ENCODE results near the gene NUP93.
"Not testable (repeated sequence)": the region's sequence is repeated elsewhere in the genome, so short reads cannot be mapped to it uniquely, and the experiment has no call there.

Gene NUP93

DNA sequence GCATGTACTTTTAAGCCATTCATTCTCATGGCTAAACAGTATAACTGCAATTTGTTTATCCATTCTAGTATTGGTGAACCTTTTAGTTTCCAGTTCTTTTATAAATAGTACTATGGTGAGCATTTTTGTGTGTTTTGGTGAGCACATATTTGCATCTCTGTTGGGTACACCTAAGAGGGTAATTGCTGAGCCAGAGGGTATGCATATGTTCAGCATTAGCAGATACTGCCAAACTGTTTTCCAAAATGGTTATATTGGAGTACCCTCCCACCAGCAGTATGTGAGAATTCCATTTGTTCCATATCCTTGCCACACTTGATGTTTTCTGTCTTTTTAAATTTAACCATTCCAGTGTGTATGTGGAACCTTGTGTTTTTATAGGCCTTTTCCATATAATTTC lies 81.0 kb downstream of the NUP93 start:
- POLR2A ChIA-PET: no interaction called here
- peaks cover 0 to 12% of the 10 kb centered on the region in 2 experiments; a peak in 2 of 3 replicates for H3K36me3 ChIP-seq (ENCODE audit: control insufficient read depth in 2 of 2, insufficient read depth in 1 of 2, low read length in 2 of 2)
- H3K4me1 ChIP-seq (ENCODE audit: control insufficient read depth, insufficient read depth, low read length): peaks cover 3% of the 10 kb centered on the region; the same call in 1 of the 2 replicates

DNA sequence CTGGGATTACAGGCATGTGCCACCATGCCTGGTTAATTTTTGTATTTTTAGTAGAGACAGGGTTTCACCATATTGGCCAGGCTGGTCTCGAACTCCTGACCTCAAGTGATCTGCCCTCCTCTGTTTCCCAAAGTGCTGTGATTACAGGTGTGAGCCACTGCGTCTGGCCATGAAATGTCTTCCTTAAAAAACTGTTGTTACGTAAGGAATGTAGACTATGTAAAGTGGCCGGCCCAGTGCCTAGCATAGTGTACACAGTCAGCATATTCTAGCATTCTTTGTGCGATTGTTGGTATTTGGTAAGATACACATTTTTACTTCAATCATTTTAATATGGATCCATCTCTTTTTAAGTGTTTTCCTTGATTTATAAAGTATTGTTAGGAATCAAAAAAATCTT lies 81.7 kb downstream of the NUP93 start:
- H3K4me1 ChIP-seq (ENCODE audit: control insufficient read depth, insufficient read depth, low read length); POLR2A ChIA-PET; H3K9me3 ChIP-seq (ENCODE audit: control insufficient read depth, insufficient read depth, low read depth, low read length); H3K36me3 ChIP-seq (ENCODE audit: control insufficient read depth in 2 of 2, insufficient read depth in 1 of 2, low read length in 2 of 2); H3K4me3 ChIP-seq (ENCODE audit: low read depth, low read length); H3K27ac ChIP-seq (ENCODE audit: extremely low read depth, low read depth, low read length); CTCF ChIA-PET: not testable (repeated sequence)

More for the DNA sequence above, 81.0 kb downstream of the NUP93 start:
- Histone ChIP-seq H3K9me3 (ENCODE audit: control insufficient read depth, insufficient read depth, low read depth, low read length) (no peaks in the 10 kb centered on the region), H3K4me3 (ENCODE audit: low read depth, low read length) (no peak overlapping the region), H3K27ac (ENCODE audit: extremely low read depth, low read depth, low read length) (no peak overlapping the region)
- TF ChIP-seq ZNF350 (tag by site-specific recombination; IDR thresholded peaks at IDR 0.05): no peak
- TF ChIP-seq ZNF175 (tag by site-specific recombination; IDR thresholded peaks at IDR 0.05): no peak
- no peak for TF ChIP-seq ZNF558 (tag by site-specific recombination; IDR thresholded peaks at IDR 0.05)
- TF ChIP-seq KLF16 (tag by site-specific recombination; IDR thresholded peaks at IDR 0.05): no peak
- no peak for TF ChIP-seq FEZF1 (tag by site-specific recombination; IDR thresholded peaks at IDR 0.05)
- TF ChIP-seq SALL2 (tag by site-specific recombination; IDR thresholded peaks at IDR 0.05; ENCODE audit: borderline replicate concordance): no peak
- TF ChIP-seq ZNF658 (tag by site-specific recombination; IDR thresholded peaks at IDR 0.05): no peak
- TF ChIP-seq, protein P1, sequence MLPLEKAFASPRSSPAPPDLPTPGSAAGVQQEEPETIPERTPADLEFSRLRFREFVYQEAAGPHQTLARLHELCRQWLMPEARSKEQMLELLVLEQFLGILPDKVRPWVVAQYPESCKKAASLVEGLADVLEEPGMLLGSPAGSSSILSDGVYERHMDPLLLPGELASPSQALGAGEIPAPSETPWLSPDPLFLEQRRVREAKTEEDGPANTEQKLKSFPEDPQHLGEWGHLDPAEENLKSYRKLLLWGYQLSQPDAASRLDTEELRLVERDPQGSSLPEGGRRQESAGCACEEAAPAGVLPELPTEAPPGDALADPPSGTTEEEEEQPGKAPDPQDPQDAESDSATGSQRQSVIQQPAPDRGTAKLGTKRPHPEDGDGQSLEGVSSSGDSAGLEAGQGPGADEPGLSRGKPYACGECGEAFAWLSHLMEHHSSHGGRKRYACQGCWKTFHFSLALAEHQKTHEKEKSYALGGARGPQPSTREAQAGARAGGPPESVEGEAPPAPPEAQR (tag by site-specific recombination; IDR thresholded peaks at IDR 0.05): no peak
- no peak for TF ChIP-seq ZNF670 (tag by site-specific recombination; IDR thresholded peaks at IDR 0.05; ENCODE audit: low read depth)
- no peak for TF ChIP-seq ZSCAN16 (tag by site-specific recombination; IDR thresholded peaks at IDR 0.05)
- TF ChIP-seq ZFHX2 (tag by site-specific recombination; conservative IDR thresholded peaks at IDR 0.05): no peak
- TF ChIP-seq ZNF624 (tag by site-specific recombination; IDR thresholded peaks at IDR 0.05): no peak
- TF ChIP-seq ZNF223 (tag by site-specific recombination; IDR thresholded peaks at IDR 0.05): no peak
- no peak for TF ChIP-seq ZBTB48 (tag by site-specific recombination; IDR thresholded peaks at IDR 0.05)
- TF ChIP-seq ZFP69B (tag by site-specific recombination; IDR thresholded peaks at IDR 0.05): no peak
- no peak for TF ChIP-seq MZF1 (tag by site-specific recombination; IDR thresholded peaks at IDR 0.05; ENCODE audit: borderline replicate concordance)
- no peak for TF ChIP-seq ZNF747 (tag by site-specific recombination; IDR thresholded peaks at IDR 0.05)
- CTCF ChIA-PET: interaction anchor here (1.0 kb wide), 1 partner anchor 17 kb away, joined by 5 read pairs; no protein-coding TSS in a partner anchor

DNA sequence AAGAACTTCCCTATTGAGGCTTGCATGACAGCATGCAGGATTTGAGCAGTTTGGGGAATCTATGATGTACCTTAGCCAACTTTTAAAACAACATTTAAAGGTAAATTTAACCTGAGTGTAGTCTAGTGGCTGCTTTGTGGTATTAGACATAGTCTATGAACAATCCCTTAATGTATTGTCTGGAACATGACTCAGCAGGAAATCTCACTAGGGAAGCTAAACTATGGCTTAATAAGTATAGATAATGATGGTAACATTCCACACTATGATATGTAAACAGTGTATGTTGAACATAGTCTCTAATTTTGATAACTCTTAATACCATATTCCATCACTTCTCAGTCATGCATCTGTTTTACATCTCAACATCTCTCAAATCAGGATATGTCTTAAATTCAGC lies 83.0 kb downstream of the NUP93 start:
- ChIA-PET CTCF (interaction anchor here (1.4 kb wide), 1 partner anchor 20 kb away, joined by 4 read pairs; no protein-coding TSS in a partner anchor), POLR2A (interaction anchor here (0.7 kb wide), 1 partner anchor 220 kb away, joined by 4 read pairs; no protein-coding TSS in a partner anchor)
- H3K36me3 ChIP-seq (ENCODE audit: control insufficient read depth in 2 of 2, insufficient read depth in 1 of 2, low read length in 2 of 2): no peaks in the 10 kb centered on the region; a peak in 1 of 3 replicates
- no peak overlapping the region for H3K27ac ChIP-seq (ENCODE audit: extremely low read depth, low read depth, low read length)
- H3K9me3 ChIP-seq (ENCODE audit: control insufficient read depth, insufficient read depth, low read depth, low read length): no peaks in the 10 kb centered on the region
- peaks cover 3% of the 10 kb centered on the region; the same call in 1 of the 2 replicates for H3K4me1 ChIP-seq (ENCODE audit: control insufficient read depth, insufficient read depth, low read length)
- H3K4me3 ChIP-seq (ENCODE audit: low read depth, low read length): no peak overlapping the region
- TF ChIP-seq, protein P2, sequence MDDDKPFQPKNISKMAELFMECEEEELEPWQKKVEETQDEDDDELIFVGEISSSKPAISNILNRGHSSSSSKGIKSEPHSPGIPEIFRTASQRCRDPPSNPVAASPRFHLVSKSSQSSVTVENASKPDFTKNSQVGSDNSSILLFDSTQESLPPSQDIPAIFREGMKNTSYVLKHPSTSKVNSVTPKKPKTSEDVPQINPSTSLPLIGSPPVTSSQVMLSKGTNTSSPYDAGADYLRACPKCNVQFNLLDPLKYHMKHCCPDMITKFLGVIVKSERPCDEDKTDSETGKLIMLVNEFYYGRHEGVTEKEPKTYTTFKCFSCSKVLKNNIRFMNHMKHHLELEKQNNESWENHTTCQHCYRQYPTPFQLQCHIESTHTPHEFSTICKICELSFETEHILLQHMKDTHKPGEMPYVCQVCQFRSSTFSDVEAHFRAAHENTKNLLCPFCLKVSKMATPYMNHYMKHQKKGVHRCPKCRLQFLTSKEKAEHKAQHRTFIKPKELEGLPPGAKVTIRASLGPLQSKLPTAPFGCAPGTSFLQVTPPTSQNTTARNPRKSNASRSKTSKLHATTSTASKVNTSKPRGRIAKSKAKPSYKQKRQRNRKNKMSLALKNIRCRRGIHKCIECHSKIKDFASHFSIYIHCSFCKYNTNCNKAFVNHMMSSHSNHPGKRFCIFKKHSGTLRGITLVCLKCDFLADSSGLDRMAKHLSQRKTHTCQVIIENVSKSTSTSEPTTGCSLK (tag by site-specific recombination; IDR thresholded peaks at IDR 0.05): no peak
- no peak for TF ChIP-seq ZNF24 (tag by site-specific recombination; IDR thresholded peaks at IDR 0.05)
- no peak for TF ChIP-seq ZIC2 (tag by site-specific recombination; IDR thresholded peaks at IDR 0.05)
- no peak for TF ChIP-seq ZNF2 (tag by site-specific recombination; IDR thresholded peaks at IDR 0.05)
- no peak for TF ChIP-seq ZNF214 (tag by site-specific recombination; IDR thresholded peaks at IDR 0.05; ENCODE audit: borderline replicate concordance)
- TF ChIP-seq KLF7 (tag by site-specific recombination; IDR thresholded peaks at IDR 0.05; ENCODE audit: borderline replicate concordance): no peak
- TF ChIP-seq YY1 (tag by site-specific recombination; IDR thresholded peaks at IDR 0.05): no peak
- no peak for TF ChIP-seq ZNF416 (tag by site-specific recombination; IDR thresholded peaks at IDR 0.05)
- TF ChIP-seq, protein P3, sequence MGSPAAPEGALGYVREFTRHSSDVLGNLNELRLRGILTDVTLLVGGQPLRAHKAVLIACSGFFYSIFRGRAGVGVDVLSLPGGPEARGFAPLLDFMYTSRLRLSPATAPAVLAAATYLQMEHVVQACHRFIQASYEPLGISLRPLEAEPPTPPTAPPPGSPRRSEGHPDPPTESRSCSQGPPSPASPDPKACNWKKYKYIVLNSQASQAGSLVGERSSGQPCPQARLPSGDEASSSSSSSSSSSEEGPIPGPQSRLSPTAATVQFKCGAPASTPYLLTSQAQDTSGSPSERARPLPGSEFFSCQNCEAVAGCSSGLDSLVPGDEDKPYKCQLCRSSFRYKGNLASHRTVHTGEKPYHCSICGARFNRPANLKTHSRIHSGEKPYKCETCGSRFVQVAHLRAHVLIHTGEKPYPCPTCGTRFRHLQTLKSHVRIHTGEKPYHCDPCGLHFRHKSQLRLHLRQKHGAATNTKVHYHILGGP (tag by site-specific recombination; IDR thresholded peaks at IDR 0.05): no peak
- no peak for TF ChIP-seq ZNF768 (tag by site-specific recombination; IDR thresholded peaks at IDR 0.05)
- TF ChIP-seq KLF8 (tag by site-specific recombination; IDR thresholded peaks at IDR 0.05): no peak
- TF ChIP-seq, protein P4, sequence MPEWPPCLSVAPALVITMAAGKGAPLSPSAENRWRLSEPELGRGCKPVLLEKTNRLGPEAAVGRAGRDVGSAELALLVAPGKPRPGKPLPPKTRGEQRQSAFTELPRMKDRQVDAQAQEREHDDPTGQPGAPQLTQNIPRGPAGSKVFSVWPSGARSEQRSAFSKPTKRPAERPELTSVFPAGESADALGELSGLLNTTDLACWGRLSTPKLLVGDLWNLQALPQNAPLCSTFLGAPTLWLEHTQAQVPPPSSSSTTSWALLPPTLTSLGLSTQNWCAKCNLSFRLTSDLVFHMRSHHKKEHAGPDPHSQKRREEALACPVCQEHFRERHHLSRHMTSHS (tag by site-specific recombination; IDR thresholded peaks at IDR 0.05): no peak
- TF ChIP-seq ZNF544 (tag by site-specific recombination; IDR thresholded peaks at IDR 0.05): no peak

Measured in HEK293 (cell line).